PC-9 (cell line): ENCODE data around the gene CITED1. TPM values are rescaled to one million over a fixed set of nuclear protein-coding genes. Genes with fewer than 3 reads are reported as not detected.

Experiments
- BruUV-seq: library from RNA; stranded (reverse); fragments of 400-500 nt; replicated peaks from 2 replicates; lab custom pipeline; 2021; lab: Mats Ljungman, UMichigan
- CTCF ChIA-PET: fragments of 300-600 bp; sonication (Branson Sonifier 250); formaldehyde crosslinking; loops from one replicate; lab custom pipeline; 2022; ENCODE audit warnings: antibody characterized with exemption; lab: Charles Lee
- POLR2A ChIA-PET: fragments of 300-600 bp; sonication (Branson Sonifier 250); formaldehyde crosslinking; loops from one replicate; lab custom pipeline; 2022; ENCODE audit warnings: antibody characterized with exemption; ENCODE audit not compliant: unreplicated experiment; lab: Charles Lee
- DNase-seq, 2 experiments: peaks; one replicate each; pipeline versions ENCODE4 v3.0.0 to v3.0.0-alpha.2; 2015 to 2022; ENCODE audit warnings: mixed read lengths in 1 of 2
- H2AFZ ChIP-seq: fragments of 200-600 bp; sonication (generic); 2 replicates; pipeline ENCODE4 v1.8.1; 2017; ENCODE audit warnings: antibody characterized with exemption
- H3F3A ChIP-seq: fragments of 200-600 bp; sonication (generic); 2 replicates; pipeline ENCODE4 v1.8.1; 2017; ENCODE audit warnings: antibody characterized with exemption, mild to moderate bottlenecking, low read depth; ENCODE audit not compliant: insufficient read depth
- H3K27ac ChIP-seq: fragments of 200-600 bp; sonication (generic); 2 replicates; pipeline ENCODE4 v1.6.1; 2016; ENCODE audit warnings: mixed run types
- H3K27me3 ChIP-seq: fragments of 200-600 bp; sonication (generic); 2 replicates; pipeline ENCODE4 v1.6.1; 2016; ENCODE audit warnings: low read depth, mixed run types; ENCODE audit not compliant: insufficient read depth
- H3K36me3 ChIP-seq: fragments of 200-600 bp; sonication (generic); 2 replicates; pipeline ENCODE4 v1.6.1; 2016; ENCODE audit warnings: low read depth, mixed run types
- H3K4me1 ChIP-seq: fragments of 200-600 bp; sonication (generic); replicated peaks from 2 replicates; pipeline ENCODE4 v1.6.1; 2016; ENCODE audit warnings: mixed run types; ENCODE audit not compliant: insufficient read depth
- H3K4me2 ChIP-seq: fragments of 200-600 bp; sonication (generic); 2 replicates; pipeline ENCODE4 v1.6.1; 2017; ENCODE audit warnings: mixed run types
- H3K4me3 ChIP-seq: fragments of 200-600 bp; sonication (generic); 2 replicates; pipeline ENCODE4 v1.6.1; 2016; ENCODE audit warnings: mixed run types
- H3K79me2 ChIP-seq: fragments of 200-600 bp; sonication (generic); 2 replicates; pipeline ENCODE4 v1.6.1; 2017; ENCODE audit warnings: low read depth, mixed run types
- H3K9me2 ChIP-seq: fragments of 200-600 bp; sonication (generic); 2 replicates; pipeline ENCODE4 v1.8.1; 2017; ENCODE audit warnings: mild to moderate bottlenecking; ENCODE audit not compliant: insufficient read depth
- H3K9me3 ChIP-seq: fragments of 200-600 bp; sonication (generic); 2 replicates; pipeline ENCODE4 v1.8.1; 2016; ENCODE audit warnings: low read depth; ENCODE audit not compliant: insufficient read depth
- H4K20me1 ChIP-seq: fragments of 200-600 bp; sonication (generic); 2 replicates; pipeline ENCODE4 v1.8.1; 2017; ENCODE audit not compliant: insufficient read depth
- EZH2 ChIP-seq: fragments of 200-600 bp; sonication (generic); IDR thresholded peaks from 2 replicates; pipeline ENCODE4 v1.8.0; 2017; ENCODE audit warnings: antibody characterized with exemption, low read depth
- intact Hi-C: fragments of 100-400 bp; cut with micrococcal nuclease; formaldehyde crosslinking; loops from one replicate; pipeline ENCODE4 v1.10.0; 2022; ENCODE audit not compliant: unreplicated experiment
- total RNA-seq: library from RNA; stranded (reverse); gene quantifications from 2 replicates; pipeline ENCODE4 v1.2.3, GENCODE V29; 2021
- TF ChIP-seq, protein P1 (sequence below): fragments of 200-600 bp; sonication (generic); conservative IDR thresholded peaks from 2 replicates; pipeline ENCODE4 v1.6.1; 2017; ENCODE audit warnings: mixed run types, antibody characterized with exemption, mild to moderate bottlenecking, moderate library complexity

CITED1 gene
- total RNA-seq, 1 experiment from 2014 or later: not detected

DNA sequence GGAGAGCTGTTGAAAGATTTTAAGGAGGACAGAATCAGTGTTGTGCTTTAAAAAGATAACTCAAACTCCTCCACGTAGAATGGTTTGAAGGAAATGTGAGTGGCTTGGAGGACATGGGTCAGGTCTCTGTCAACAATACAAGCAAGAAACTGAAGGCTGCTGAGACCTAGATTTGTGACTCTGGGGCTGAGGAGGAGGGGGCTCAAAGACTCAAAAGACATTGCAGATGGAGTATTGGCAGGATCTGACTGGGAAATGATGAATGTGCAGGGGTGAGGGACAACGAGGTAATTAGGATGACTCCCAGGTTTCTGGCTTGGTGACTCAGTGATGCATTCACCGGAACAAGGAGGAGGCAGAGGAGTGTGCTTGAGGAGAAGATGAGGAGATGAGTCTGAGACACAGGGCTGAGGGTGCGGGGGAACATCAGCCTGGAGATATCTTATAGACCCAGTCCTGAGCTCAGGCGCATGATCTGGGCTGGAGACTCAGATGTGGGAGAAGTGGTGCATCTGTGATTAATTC, 25.3 kb downstream of the CITED1 start:
- Histone ChIP-seq H3K9me2 (no peaks in the 10 kb centered on the region), H2AFZ (no peak overlapping the region), H3K4me2 (no peak overlapping the region), H3K79me2 (peaks cover 17% of the 10 kb centered on the region), H3K36me3 (peaks cover 12% of the 10 kb centered on the region), H3K4me1 (peaks cover 4% of the 10 kb centered on the region), H3K27ac (no peak overlapping the region), H3F3A (peaks cover 16% of the 10 kb centered on the region), H3K9me3 (no peaks in the 10 kb centered on the region), H3K27me3 (no peaks in the 10 kb centered on the region), H3K4me3 (no peak overlapping the region), H4K20me1 (peaks cover 4% of the 10 kb centered on the region)
- ChIA-PET CTCF (no interaction called here), POLR2A (interaction anchor here (0.6 kb wide), 1 partner anchor 27 kb away, joined by 5 read pairs; no protein-coding TSS in a partner anchor)
- intact Hi-C loops: no loop called here
- no TSS peak for BruUV-seq
- TF ChIP-seq, protein P1, sequence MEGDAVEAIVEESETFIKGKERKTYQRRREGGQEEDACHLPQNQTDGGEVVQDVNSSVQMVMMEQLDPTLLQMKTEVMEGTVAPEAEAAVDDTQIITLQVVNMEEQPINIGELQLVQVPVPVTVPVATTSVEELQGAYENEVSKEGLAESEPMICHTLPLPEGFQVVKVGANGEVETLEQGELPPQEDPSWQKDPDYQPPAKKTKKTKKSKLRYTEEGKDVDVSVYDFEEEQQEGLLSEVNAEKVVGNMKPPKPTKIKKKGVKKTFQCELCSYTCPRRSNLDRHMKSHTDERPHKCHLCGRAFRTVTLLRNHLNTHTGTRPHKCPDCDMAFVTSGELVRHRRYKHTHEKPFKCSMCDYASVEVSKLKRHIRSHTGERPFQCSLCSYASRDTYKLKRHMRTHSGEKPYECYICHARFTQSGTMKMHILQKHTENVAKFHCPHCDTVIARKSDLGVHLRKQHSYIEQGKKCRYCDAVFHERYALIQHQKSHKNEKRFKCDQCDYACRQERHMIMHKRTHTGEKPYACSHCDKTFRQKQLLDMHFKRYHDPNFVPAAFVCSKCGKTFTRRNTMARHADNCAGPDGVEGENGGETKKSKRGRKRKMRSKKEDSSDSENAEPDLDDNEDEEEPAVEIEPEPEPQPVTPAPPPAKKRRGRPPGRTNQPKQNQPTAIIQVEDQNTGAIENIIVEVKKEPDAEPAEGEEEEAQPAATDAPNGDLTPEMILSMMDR: no peak
- TF ChIP-seq EZH2: no peak
- DNase-seq: no peak

DNA sequence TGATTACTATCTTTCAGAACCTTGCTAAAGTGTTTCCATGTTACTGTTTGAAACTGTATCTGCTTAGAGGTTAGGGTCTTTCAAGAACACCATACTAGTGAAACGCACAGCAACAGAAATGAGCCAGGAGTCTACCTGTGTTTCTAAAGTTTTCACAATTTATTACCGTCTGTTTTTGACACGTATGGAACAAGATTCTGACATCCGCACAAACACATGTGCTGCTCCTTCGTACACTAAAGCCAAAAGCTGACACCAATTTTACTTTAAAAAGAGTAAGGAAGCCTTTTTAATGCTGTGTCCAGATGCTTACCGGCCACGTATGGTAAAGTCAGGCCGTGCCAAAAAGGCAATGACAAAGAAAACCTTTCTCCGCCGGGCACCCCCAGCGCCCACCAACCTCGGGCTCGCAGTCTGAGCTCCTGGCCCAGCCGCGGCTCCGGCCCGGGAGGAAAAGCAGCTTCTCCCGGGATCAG, 29.2 kb downstream of the CITED1 start:
- ChIA-PET POLR2A (interaction anchor here (0.5 to 1.0 kb wide), 3 partner anchors 16 to 155 kb away, joined by 5 to 30 read pairs (median 10); partner anchors contain the start of gene ERCC6L), CTCF (no interaction called here)
- Histone ChIP-seq H3K27me3 (no peaks in the 10 kb centered on the region), H3K4me1 (peaks cover 42% of the 10 kb centered on the region), H3K27ac (peak overlapping the region; percentile 86), H2AFZ (peak overlapping the region; percentile 75; the same call in 1 of the 2 replicates), H3K79me2 (peaks cover 52% of the 10 kb centered on the region), H4K20me1 (peaks cover 43% of the 10 kb centered on the region), H3K36me3 (peaks cover 49% of the 10 kb centered on the region), H3K4me3 (peak overlapping the region; percentile 98), H3K9me2 (no peaks in the 10 kb centered on the region), H3K9me3 (no peaks in the 10 kb centered on the region), H3F3A (peaks cover 54% of the 10 kb centered on the region), H3K4me2 (peak overlapping the region; percentile 98)
- TF ChIP-seq, protein P1: no peak
- TF ChIP-seq EZH2: no peak
- TSS peak; percentile 62 for BruUV-seq
- no peak for DNase-seq
- intact Hi-C loops: no loop called here

DNA sequence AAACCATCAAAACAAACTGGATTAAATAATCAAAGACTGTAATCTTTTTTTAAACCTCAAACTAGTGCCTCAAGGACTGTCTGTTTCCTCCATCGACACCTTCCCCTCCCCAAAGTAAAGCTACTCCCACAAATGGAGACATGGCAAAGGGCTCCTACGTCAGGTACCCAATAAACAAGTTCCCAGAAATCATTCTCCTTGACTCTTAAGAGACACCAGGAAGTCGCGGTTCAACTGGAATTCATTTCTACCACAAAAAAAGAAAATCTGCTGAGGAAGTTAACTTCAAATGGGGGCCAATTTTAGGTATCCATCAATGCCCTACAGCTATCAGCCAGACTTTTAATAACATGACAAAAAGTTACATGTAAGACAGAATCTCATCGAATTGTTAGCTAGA, 31.2 kb downstream of the CITED1 start:
- peaks cover 59% of the 10 kb centered on the region for H4K20me1 ChIP-seq
- H3K27me3 ChIP-seq: no peaks in the 10 kb centered on the region
- no peak overlapping the region for H2AFZ ChIP-seq
- intact Hi-C loops: no loop called here
- no peaks in the 10 kb centered on the region for H3K9me3 ChIP-seq
- POLR2A ChIA-PET: no interaction called here
- peaks cover 54% of the 10 kb centered on the region for H3K36me3 ChIP-seq
- peak overlapping the region; percentile 98; the same call in 1 of the 2 replicates for H3K4me3 ChIP-seq
- H3K4me1 ChIP-seq: peaks cover 55% of the 10 kb centered on the region
- no peak for DNase-seq
- H3K79me2 ChIP-seq: peaks cover 52% of the 10 kb centered on the region
- no peak for TF ChIP-seq EZH2
- TF ChIP-seq, protein P1: no peak
- no peaks in the 10 kb centered on the region for H3K9me2 ChIP-seq
- H3K27ac ChIP-seq: peak overlapping the region; percentile 86; the same call in 1 of the 2 replicates
- BruUV-seq: no TSS peak
- H3F3A ChIP-seq: peaks cover 73% of the 10 kb centered on the region
- peak overlapping the region; percentile 98 for H3K4me2 ChIP-seq
- CTCF ChIA-PET: no interaction called here
